ENCODE measurements around the gene NBPF9. TPM values are rescaled to one million over a fixed set of nuclear protein-coding genes. Genes with fewer than 3 reads are reported as not detected.
A peak's percentile ranks its signal among the peaks of the same experiment; 100 is the strongest.
"Not testable (repeated sequence)": the region's sequence is repeated elsewhere in the genome, so short reads cannot be mapped to it uniquely, and the experiment has no call there.

The NBPF9 gene
- total RNA-seq, 1 donor from 2014 or later, result 43.5 TPM

- H3K4me3 Mint-ChIP-seq (ENCODE audit: low read depth); H3K36me3 Mint-ChIP-seq (ENCODE audit: insufficient read depth); H3K27me3 Mint-ChIP-seq; H3K9me3 Mint-ChIP-seq (ENCODE audit: low read depth); DNase-seq (ENCODE audit: low spot score, unreplicated experiment); H3K27ac Mint-ChIP-seq; H3K4me1 Mint-ChIP-seq (ENCODE audit: low read depth): not testable (repeated sequence)
- TF ChIP-seq CTCF (IDR thresholded peaks at IDR 0.05; ENCODE audit: unreplicated experiment), result peak; percentile 25
Measured at GRCh38 chr1:149075505-149076127, 27.7 kb downstream of the NBPF9 start.

GRCh38 chr1:149064611-149065010, 38.7 kb downstream of the NBPF9 start:
- not testable (repeated sequence) for H3K36me3 Mint-ChIP-seq (ENCODE audit: insufficient read depth); H3K4me3 Mint-ChIP-seq (ENCODE audit: low read depth); H3K27ac Mint-ChIP-seq; H3K27me3 Mint-ChIP-seq; H3K9me3 Mint-ChIP-seq (ENCODE audit: low read depth); H3K4me1 Mint-ChIP-seq (ENCODE audit: low read depth); DNase-seq (ENCODE audit: low spot score, unreplicated experiment)

GRCh38 chr1:149043056-149043455, 60.3 kb downstream of the NBPF9 start:
- not testable (repeated sequence) for H3K27ac Mint-ChIP-seq; H3K4me3 Mint-ChIP-seq (ENCODE audit: low read depth); H3K9me3 Mint-ChIP-seq (ENCODE audit: low read depth); H3K36me3 Mint-ChIP-seq (ENCODE audit: insufficient read depth); H3K27me3 Mint-ChIP-seq; H3K4me1 Mint-ChIP-seq (ENCODE audit: low read depth); DNase-seq (ENCODE audit: low spot score, unreplicated experiment)

- not testable (repeated sequence) for H3K9me3 Mint-ChIP-seq (ENCODE audit: low read depth); H3K36me3 Mint-ChIP-seq (ENCODE audit: insufficient read depth)
Measured at GRCh38 chr1:149033916-149034315, 69.4 kb downstream of the NBPF9 start.

GRCh38 chr1:149024327-149024726, 79.0 kb downstream of the NBPF9 start:
- H3K9me3 Mint-ChIP-seq (ENCODE audit: low read depth); H3K4me3 Mint-ChIP-seq (ENCODE audit: low read depth); DNase-seq (ENCODE audit: low spot score, unreplicated experiment); H3K27me3 Mint-ChIP-seq; H3K27ac Mint-ChIP-seq; H3K4me1 Mint-ChIP-seq (ENCODE audit: low read depth); H3K36me3 Mint-ChIP-seq (ENCODE audit: insufficient read depth): not testable (repeated sequence)

More at GRCh38 chr1:149033916-149034315, 69.4 kb downstream of the NBPF9 start:
- not testable (repeated sequence) for H3K27ac Mint-ChIP-seq; DNase-seq (ENCODE audit: low spot score, unreplicated experiment); H3K4me1 Mint-ChIP-seq (ENCODE audit: low read depth); H3K4me3 Mint-ChIP-seq (ENCODE audit: low read depth); H3K27me3 Mint-ChIP-seq

GRCh38 chr1:149018577-149018976, 84.8 kb downstream of the NBPF9 start:
- not testable (repeated sequence) for H3K27me3 Mint-ChIP-seq; DNase-seq (ENCODE audit: low spot score, unreplicated experiment); H3K27ac Mint-ChIP-seq; H3K36me3 Mint-ChIP-seq (ENCODE audit: insufficient read depth); H3K4me1 Mint-ChIP-seq (ENCODE audit: low read depth); H3K9me3 Mint-ChIP-seq (ENCODE audit: low read depth); H3K4me3 Mint-ChIP-seq (ENCODE audit: low read depth)

- DNase-seq (ENCODE audit: low spot score, unreplicated experiment); H3K27me3 Mint-ChIP-seq; H3K4me3 Mint-ChIP-seq (ENCODE audit: low read depth); H3K36me3 Mint-ChIP-seq (ENCODE audit: insufficient read depth); H3K27ac Mint-ChIP-seq; H3K4me1 Mint-ChIP-seq (ENCODE audit: low read depth); H3K9me3 Mint-ChIP-seq (ENCODE audit: low read depth): not testable (repeated sequence)
Measured at GRCh38 chr1:149016626-149017025, 86.7 kb downstream of the NBPF9 start.

GRCh38 chr1:149015522-149015921, 87.8 kb downstream of the NBPF9 start:
- H3K9me3 Mint-ChIP-seq (ENCODE audit: low read depth); H3K27me3 Mint-ChIP-seq; DNase-seq (ENCODE audit: low spot score, unreplicated experiment); H3K27ac Mint-ChIP-seq; H3K4me3 Mint-ChIP-seq (ENCODE audit: low read depth); H3K4me1 Mint-ChIP-seq (ENCODE audit: low read depth); H3K36me3 Mint-ChIP-seq (ENCODE audit: insufficient read depth): not testable (repeated sequence)

- not testable (repeated sequence) for H3K4me3 Mint-ChIP-seq (ENCODE audit: low read depth); H3K9me3 Mint-ChIP-seq (ENCODE audit: low read depth); H3K4me1 Mint-ChIP-seq (ENCODE audit: low read depth); H3K27me3 Mint-ChIP-seq; DNase-seq (ENCODE audit: low spot score, unreplicated experiment); H3K27ac Mint-ChIP-seq; H3K36me3 Mint-ChIP-seq (ENCODE audit: insufficient read depth)
Measured at GRCh38 chr1:149013513-149013912, 89.8 kb downstream of the NBPF9 start.

- not testable (repeated sequence) for H3K36me3 Mint-ChIP-seq (ENCODE audit: insufficient read depth); H3K27ac Mint-ChIP-seq; H3K27me3 Mint-ChIP-seq; H3K4me1 Mint-ChIP-seq (ENCODE audit: low read depth); DNase-seq (ENCODE audit: low spot score, unreplicated experiment); H3K9me3 Mint-ChIP-seq (ENCODE audit: low read depth); H3K4me3 Mint-ChIP-seq (ENCODE audit: low read depth)
Measured at GRCh38 chr1:149012599-149012998, 90.8 kb downstream of the NBPF9 start.

GRCh38 chr1:149009761-149010160, 93.6 kb downstream of the NBPF9 start:
- DNase-seq (ENCODE audit: low spot score, unreplicated experiment); H3K4me1 Mint-ChIP-seq (ENCODE audit: low read depth); H3K9me3 Mint-ChIP-seq (ENCODE audit: low read depth); H3K4me3 Mint-ChIP-seq (ENCODE audit: low read depth); H3K27me3 Mint-ChIP-seq; H3K36me3 Mint-ChIP-seq (ENCODE audit: insufficient read depth); H3K27ac Mint-ChIP-seq: not testable (repeated sequence)

GRCh38 chr1:149008769-149009168, 94.6 kb downstream of the NBPF9 start:
- H3K4me1 Mint-ChIP-seq (ENCODE audit: low read depth); H3K36me3 Mint-ChIP-seq (ENCODE audit: insufficient read depth); H3K4me3 Mint-ChIP-seq (ENCODE audit: low read depth); H3K27me3 Mint-ChIP-seq; DNase-seq (ENCODE audit: low spot score, unreplicated experiment); H3K9me3 Mint-ChIP-seq (ENCODE audit: low read depth); H3K27ac Mint-ChIP-seq: not testable (repeated sequence)

GRCh38 chr1:149008326-149008725, 95.0 kb downstream of the NBPF9 start:
- H3K36me3 Mint-ChIP-seq (ENCODE audit: insufficient read depth); H3K27ac Mint-ChIP-seq; H3K27me3 Mint-ChIP-seq; H3K4me1 Mint-ChIP-seq (ENCODE audit: low read depth); H3K9me3 Mint-ChIP-seq (ENCODE audit: low read depth); DNase-seq (ENCODE audit: low spot score, unreplicated experiment); H3K4me3 Mint-ChIP-seq (ENCODE audit: low read depth): not testable (repeated sequence)

Measured in progenitor cell of endocrine pancreas (in vitro differentiated cells).